Suprapubic skin (tissue), 3 donors: ENCODE results near the gene C1QTNF6.

Experiments
- EP300 ChIP-seq: sonication (generic); formaldehyde crosslinking; IDR thresholded peaks from one replicate; pipeline ENCODE4 v1.6.1; 2017; ENCODE audit warnings: antibody characterized with exemption
- TF ChIP-seq, protein P1 (sequence below), 2 donors: fragments of 200-600 bp in 1 of 2; fragments of 450-650 bp in 1 of 2; sonication (generic) in 1 of 2; IDR thresholded peaks; one replicate each; pipeline ENCODE4 v1.5.1; 2016 to 2019; ENCODE audit warnings: antibody characterized with exemption in 2 of 2, mild to moderate bottlenecking in 1 of 2, moderate library complexity in 1 of 2

DNA sequence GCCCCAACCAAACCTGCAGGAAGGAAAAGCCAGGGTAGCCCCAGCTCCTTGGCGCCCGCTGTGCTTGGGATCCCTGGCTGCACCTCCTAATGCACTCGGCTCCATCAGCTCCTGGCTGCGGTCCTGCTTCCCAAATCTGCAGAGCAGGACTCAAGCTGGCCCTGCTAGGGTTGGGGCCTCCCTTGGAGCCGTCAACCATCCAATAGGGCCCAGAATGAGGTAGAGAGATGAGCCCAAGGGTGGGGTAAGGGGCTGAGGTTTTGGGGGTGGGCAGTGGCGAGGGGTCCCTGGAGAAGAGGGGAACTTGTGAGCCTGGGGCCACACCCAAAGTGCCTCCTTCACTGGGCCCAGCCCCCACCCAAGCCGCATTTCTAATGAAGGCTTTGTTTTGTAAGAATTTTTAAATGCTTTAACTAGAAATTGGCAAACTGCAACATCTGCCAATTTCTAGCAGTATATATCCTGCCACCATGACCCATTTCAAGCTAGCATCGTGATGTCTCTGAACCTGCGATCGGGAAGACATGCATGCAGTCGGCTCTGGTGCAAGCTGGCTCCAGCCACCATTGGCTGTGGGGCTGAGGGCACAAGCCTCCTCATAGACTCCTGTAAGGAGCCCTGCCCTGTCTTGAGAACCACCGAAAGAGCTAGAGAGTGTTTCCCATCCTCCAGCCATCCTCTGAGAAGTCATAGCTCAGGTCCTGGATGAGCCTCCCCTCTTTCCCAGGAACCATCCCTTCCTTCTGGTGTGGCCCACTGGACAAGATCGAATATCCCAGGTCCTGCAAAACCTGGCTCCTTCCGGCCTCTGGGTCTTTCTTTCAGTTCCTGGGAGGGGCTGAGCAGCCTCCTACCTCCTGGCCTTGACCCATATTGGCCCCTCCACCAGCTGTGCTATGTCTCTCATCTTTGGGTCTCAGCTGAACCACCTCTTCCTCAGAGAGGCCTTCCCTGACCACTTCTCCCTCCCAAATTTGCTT, 15.5 kb downstream of the C1QTNF6 start:
- no peak for TF ChIP-seq EP300
- TF ChIP-seq, protein P1, sequence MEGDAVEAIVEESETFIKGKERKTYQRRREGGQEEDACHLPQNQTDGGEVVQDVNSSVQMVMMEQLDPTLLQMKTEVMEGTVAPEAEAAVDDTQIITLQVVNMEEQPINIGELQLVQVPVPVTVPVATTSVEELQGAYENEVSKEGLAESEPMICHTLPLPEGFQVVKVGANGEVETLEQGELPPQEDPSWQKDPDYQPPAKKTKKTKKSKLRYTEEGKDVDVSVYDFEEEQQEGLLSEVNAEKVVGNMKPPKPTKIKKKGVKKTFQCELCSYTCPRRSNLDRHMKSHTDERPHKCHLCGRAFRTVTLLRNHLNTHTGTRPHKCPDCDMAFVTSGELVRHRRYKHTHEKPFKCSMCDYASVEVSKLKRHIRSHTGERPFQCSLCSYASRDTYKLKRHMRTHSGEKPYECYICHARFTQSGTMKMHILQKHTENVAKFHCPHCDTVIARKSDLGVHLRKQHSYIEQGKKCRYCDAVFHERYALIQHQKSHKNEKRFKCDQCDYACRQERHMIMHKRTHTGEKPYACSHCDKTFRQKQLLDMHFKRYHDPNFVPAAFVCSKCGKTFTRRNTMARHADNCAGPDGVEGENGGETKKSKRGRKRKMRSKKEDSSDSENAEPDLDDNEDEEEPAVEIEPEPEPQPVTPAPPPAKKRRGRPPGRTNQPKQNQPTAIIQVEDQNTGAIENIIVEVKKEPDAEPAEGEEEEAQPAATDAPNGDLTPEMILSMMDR (IDR thresholded peaks at IDR 0.05) = no peak
